Measurements from ENCODE around the gene C1orf52.
A peak's percentile ranks its signal among the peaks of the same experiment; 100 is the strongest.

Gene C1orf52

DNA sequence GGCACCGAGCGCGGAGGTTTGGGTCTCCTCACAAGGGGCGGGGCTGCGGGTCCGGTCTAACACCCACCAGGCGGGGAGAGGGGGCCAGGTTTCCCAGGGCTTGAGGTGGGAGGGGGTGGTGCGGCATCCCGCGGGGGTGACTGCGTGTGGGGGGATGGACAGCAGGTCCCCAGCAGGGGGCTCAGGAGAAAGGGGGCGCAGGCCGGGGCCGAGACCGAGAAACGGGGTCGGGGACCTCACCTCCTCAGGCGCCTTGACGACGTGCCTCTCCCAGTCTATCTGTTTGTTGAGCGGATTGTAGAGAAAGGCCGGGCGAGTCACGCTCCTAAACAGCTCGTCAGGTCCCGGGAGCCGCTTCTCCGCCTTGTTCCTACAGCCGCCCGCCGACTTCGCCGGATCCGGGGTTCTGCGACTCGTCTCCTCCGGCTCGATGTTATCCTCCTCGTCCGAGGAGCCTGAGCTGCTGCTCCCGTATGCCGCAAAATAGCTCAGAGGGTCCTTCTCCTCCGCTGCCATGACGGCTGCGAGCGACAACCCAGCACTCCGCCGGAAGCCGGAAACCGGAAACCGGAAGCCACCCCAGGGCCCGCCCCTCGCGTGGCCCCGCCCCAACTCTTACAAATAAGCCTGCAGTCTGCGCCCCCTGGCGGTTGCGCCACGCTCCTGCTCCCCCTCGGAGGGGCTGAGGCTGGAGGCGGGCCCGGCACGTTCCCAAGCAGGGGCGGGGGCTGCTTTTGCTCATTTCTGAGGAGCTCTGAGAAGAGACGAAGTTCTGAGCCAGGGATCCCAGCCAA is at the start of gene C1orf52:
Gene C1orf52, minus strand, starts transcription at position 545 of the 794 bp plus-strand sequence. Its CDS starts 29 bp downstream, at position 516.
- peak; percentile 80 for DNase-seq (ENCODE audit: low read depth)

DNA sequence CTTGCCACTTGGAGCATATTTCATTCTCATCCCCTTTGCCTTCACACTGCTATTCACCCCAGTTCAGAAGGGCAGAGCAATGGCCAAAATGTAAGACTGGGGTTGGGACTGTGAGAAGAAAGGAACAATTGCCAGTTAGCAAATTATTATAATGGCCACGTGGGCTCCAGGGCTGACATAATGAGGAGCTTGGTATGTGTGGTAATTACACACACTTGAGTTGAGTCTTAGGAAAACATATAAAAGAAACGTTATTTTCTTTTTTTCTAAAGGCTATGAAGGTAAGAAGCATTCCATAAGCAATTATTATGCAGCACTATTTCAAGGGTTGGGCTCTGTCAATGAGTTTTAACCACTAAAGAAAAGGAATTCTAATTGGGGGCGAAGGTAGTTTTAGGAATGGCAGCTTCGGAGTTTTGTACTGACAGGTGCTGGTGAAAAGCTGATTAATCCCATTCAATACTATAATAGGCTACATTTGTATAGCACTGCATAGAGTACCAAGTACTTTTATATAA is 49.4 kb upstream of the C1orf52 start:
- no peak for DNase-seq (ENCODE audit: low read depth)

DNA sequence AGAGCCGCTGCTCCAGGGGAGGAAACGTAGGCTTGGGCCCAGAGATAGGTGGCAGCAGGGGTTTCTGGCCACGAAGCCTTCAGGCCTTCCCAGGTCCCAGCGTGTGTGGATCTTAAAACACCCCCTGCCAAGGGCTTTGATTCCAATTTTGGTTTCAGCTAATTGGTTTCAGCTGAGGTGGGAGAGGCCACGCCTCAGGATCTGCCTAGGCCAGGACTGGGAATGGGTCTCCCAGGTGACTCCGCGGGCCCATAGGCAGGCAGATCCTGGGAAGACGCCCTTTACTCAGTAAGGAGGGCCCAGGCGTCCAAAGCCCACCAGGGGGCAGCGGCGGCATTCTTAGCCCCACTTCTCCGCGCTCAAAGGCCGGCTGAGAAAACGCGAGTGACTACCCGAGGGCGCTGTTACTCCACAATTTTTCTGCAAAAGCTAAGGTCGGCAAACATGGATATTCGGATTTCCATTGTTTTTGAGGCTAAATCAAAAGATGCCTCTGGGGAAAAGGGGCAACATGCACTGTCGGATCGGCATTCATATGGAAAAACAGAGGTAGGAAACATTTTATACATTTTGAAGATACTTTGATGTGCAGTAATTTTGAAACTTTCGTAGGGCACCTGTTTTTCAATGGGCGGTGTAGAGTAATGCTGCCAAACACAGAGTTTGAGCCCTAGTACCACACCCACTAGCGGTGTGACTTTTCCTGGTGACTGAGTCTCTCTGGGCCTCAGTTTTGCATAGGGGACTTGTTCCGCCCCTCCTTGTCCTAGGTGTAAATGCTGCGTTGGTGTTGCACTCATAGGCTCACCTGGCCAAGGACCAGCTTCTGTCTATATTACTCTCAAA is 48.7 kb upstream of the C1orf52 start:
- DNase-seq (ENCODE audit: low read depth) = peak; percentile 73

DNA sequence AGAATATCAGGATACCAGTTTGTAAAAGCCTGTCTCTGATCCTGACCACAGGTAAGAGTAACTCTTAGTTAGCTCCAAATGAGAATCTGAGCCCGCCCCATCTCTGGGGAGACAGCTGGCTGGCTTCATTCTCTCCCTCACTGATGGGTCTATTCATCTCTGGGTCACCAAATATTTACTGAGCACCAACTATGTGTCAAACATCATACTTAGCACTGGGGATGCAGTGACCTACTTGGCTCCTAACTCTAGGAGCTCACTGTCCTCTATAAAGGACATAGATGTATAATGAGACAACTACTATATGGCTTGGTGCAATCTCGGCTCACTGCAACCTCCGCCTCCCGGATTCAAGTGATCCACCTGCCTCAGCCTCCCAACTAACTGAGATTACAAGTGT is 46.8 kb upstream of the C1orf52 start:
- no peak for DNase-seq (ENCODE audit: low read depth)

DNA sequence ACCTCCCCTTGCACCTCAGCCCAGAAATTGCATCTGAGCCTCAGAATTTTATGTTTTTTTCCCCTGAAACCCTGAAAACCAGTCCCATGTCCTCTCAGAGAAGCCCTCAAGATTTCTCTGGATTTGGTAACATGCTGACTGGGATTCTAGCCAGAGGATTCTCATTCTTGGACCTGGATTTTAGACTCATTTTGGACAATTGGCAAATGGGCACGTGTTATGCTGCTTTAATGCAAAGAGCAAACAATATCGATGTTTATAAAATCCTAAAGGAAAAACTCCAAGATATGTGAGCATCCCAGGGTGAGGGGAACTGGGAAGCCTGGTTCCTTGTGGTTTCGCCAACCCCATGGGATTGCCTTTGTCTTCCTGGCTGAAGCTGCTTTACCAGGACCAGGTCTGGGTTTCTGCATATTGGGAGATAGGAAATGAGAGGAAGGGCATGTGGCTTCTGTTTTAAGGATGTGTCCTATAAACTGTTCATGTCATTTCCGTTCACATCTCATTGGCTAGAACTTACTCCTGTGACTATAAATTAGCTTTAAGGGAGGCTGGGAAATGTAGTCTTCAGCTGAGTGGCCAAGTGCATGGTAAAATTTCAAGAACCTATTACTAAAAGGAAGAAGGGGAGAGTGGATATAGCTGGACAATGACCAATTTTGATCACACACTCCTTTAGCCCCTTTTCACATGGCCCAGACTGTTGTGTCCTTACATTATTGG is 44.1 kb upstream of the C1orf52 start:
- no peak for DNase-seq (ENCODE audit: low read depth)

DNA sequence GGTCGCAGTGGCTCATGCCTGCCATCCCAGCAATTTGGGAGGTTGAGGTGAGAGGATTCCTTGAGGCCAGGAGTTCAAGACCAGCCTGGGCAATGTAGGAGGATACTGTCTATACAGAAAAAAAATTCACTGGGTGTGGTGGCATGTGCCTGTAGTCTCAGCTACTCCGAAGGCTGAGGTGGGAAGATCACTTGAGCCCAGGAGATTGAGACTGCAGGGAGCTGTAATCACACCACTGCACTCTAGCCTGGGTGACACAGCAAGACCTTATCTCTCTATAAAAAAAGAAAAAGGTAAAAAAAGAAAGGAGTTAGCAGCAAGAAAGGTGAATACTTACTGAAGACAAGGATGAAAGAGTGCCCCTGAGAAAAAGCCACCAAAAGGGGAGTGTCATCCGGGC is 40.7 kb upstream of the C1orf52 start:
- DNase-seq (ENCODE audit: low read depth) = no peak

DNA sequence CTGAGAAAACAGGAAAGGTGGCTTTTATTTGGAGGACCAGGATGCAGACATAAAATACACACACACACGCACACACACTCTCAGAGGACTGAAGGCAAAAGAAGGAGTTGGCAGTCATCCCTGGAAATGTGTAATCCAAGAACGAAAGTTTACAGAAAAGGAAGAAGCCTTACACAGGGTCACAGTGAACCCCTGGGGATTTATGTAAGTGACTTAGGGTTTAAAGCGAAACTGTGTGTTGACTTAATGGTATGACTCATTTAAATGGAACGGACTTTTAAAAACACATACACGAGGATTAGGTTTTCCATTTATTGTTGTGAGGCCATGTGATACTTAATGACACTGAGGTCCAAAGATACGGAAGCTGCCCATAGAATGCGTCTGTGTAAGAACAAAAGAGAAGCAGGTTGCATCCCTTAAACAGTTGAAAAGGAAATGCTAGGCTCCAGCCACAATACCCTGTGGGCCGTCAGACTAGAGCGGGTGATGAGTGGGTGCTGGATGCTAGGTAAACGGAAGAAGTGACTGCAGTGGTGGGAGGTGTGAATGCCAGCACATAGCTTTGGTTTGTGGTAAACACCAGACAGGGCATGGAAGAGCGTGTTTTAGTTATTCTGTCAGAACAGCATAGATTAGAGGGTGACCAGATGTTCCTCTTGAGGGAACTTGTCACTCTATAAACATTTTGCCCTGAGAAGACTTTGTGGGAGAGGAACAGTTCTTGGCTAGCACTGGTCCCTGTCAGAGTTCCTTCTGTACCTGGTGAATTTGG is 38.6 kb upstream of the C1orf52 start:
- peak; percentile 98 for DNase-seq (ENCODE audit: low read depth)

DNA sequence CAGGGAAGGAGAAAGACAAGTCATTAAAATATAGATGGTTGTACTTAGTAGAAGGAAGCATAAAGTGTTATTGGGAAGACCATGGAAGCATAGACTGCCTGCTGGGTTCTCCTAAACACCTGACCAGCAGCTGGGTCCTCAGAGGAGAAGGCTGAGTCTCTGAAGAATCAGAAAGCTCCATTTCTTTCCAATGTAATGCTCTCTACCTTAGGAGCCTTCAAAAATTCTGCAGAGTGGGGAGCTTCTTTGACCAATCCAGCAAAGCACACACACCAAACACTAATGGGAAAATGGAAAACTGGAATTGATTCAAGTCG is 38.0 kb upstream of the C1orf52 start:
- no peak for DNase-seq (ENCODE audit: low read depth)

DNA sequence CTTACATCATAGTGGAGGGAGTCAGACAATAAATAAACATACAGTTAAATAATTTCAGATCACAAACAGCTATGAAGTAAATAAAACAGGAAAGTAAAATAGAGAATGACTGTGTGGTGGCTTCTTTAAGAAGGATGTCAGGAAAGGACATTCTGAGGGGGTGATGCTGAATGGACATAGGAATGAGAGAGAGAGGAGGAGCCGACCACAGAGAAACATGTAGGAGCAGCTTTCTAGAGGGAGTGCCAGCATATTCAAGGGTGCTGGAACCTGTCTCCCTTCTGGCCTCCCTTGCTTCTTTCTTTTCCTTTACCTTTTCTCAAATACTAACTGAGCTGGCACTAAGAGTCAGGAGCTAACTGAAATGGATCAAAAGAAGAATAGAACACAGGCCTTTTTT is 37.5 kb upstream of the C1orf52 start:
- DNase-seq (ENCODE audit: low read depth) = no peak

DNA sequence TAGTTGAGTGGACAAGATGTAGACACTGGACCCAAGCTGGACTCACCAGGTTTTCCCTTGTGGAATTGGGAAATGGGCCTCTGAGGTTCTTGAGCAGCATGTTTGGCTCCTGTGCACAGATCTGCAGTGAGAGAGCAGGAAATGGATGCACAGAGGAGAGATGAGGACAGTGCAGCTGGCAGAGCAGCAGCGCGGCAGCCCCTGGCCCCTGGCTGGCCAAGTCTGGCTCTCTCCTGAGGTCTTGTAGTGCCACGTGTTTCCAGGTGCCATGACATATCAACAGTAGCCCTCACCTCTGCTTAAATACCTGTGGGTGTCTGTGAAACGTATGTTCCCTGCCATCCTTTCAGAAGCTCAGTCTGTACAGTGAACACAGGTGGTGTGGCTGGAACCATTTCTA is 36.2 kb upstream of the C1orf52 start:
- DNase-seq (ENCODE audit: low read depth) = no peak

DNA sequence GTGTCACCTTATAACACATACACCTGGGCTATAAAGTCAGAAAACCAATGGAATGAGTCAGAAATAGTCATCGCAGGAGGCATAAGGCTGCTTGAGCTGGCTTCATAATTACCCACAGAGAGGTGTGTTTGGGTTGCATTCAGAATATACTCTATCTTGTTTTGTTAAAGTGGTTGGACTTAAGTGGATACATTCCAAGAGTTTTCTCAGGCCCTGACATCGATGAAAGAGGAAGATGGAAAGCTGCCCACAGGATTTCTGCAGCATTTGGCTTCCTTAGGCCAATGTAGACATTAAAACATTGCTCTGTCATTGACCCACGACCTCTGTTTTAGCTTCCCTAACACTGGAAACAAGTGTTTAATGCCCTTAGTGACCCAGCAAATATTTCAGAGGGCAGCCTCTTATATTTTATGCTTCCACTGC is 35.6 kb upstream of the C1orf52 start:
- DNase-seq (ENCODE audit: low read depth) = no peak

DNA sequence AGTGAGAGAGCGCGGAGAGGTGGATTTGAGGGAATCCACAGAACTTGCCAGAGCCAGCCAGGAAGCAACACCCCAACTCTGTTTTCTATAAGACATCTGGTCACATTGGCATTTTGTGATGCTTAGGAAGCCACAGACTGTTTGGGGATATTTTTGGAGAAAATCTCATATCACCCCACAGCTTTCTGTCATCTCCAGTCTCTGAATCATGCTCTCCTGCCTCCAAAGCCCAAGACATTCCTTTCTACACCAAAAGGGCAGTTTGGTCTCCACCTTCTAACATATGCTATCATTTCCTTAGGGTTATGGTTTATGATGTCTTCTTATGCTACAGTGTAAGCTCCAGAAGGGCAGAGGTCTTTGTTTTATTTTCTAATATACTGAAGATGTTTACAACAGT is 31.4 kb upstream of the C1orf52 start:
- DNase-seq (ENCODE audit: low read depth) = no peak

DNA sequence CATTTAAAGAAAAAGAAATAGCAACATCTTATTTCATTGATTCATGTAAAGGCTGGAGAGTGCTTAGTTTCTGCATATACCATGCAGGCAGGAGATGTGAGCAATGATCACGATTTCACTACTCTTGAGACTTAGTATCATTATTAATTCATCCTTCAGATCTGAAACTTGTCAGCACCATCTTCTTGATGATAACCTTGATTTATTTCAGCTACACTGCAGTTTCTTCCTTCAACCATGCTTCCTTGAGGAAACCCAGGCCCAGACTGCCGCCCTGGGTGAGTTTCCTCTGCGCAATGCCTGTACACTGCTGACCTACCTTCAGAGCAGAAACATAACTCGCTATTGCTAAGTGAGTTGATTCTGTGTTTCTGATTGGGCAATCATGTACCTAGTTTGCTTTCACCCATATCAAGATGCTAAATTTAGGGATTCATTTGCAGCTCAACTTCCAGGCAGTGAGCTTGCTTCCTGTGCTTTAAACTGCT is 30.4 kb upstream of the C1orf52 start:
- DNase-seq (ENCODE audit: low read depth) = no peak

DNA sequence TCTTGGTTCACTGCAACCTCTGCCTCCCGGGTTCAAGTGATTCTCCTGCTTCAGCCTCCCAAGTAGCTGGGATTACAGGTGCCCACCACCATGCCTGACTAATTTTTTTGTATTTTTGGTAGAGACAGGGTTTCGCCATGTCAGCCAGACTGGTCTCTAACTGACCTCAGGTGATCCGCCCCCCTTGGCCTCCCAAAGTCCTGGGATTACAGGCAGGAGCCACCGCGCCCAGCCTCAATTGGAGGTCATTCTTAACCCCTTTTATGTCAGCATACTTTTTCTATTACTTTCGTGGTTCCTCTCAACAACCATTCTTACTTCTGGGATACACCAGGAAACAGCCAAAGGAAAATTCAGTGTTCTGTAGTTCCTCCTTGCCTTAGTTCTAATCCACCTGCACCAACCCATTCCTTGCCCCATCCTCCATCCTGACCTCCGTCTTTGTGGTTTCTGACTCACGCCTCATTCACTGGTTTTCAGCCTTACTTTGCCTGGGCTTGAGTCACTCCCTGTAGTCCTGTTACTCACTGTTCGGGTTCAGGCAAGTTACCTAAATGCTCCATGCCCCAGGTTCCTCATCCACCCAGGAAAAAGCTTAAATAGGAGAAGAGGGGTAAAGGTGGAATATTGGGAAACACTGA is 29.9 kb upstream of the C1orf52 start:
- peak; percentile 86 for DNase-seq (ENCODE audit: low read depth)

DNA sequence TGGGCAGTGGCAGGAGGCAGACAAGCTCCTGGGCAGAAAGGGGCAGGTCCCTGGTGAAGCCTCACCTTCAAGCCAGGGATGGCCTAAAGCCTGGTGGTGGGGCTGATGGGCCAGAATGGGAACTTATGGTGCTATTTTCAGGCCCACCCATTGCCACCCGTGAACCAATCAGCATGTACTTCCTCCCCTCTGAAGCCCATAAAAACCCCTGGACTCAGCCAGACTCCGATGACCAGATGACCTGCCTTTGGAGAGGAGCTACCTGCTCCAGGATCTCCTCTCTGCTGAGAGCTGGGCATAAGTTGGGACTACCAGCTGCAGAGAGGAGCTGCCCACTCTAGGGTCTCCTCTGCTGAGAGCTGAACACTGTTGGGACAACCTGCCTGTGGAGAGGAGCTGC is 24.7 kb upstream of the C1orf52 start:
- DNase-seq (ENCODE audit: low read depth) = no peak

DNA sequence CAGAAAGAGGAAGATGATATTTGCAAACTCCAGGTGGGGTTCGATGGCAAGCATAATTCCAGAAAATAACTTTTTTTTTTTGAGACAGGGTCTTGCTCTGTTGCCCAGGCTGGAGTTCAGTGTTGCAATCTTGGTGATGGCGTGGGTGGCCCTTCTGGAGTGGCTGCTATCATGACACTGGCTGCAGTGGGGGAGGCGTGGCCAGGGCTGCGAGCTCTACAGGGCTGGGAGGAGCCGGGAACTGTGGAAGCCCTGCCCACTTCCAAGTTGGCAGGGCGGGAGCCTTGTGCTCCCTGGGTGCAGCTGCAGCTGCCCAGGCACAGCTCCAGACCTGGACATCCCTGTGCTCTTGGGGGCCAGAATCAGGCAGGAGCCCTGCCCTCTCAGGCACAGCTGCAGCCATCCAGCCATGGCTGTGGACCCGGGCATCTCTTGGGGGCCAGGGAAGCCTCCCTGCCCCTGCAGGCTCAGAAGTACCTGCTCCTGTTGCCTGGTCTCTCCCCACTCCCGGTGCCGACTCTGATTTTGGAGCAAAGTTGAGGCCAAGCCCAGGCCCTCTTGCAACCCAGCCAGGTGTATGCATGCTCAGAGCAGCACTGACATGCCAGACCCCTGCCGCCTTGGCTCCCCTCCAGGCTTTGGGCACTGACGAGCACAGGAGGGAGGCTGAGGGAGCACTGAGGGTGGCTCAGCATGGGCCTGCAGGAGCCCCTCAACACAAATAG is 24.2 kb upstream of the C1orf52 start:
- DNase-seq (ENCODE audit: low read depth) = no peak

DNA sequence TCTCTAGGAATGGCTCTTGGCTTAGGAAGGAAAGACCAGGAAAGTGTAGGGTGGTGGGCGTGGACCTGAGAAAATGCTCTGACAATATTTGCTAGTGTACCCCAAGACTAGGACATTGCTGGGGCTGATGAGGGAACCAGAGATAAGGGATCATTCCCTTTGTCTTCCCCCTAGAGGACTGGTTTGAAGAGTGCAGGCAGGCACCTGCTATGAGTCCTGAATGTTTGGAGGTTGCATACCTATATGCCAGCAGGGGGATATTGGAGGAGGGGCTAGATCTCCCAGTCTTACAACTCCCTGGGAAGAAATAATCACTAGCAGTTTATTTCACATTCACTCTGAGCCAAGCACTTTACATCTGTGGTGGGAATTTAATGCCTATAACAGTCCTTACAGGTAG is 23.0 kb upstream of the C1orf52 start:
- no peak for DNase-seq (ENCODE audit: low read depth)

DNA sequence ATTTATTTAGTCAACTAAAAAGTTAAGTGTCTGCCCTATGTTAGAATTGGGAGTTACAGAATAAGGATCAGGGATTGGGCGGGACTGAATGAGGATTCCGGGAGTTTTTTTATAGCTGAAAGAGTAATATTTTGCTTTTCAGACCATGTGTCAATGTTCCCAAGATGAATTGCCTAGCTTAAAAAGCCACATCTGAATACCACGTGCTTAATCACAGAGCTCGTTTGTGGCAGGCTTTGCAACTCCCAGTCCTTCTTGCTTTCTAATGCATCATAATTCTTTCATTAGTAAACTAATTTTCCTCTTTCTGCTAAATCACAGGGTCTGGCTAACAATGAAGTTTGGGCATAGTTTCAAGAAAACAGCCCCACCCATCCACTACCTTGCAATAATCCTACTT is 21.2 kb upstream of the C1orf52 start:
- no peak for DNase-seq (ENCODE audit: low read depth)

DNA sequence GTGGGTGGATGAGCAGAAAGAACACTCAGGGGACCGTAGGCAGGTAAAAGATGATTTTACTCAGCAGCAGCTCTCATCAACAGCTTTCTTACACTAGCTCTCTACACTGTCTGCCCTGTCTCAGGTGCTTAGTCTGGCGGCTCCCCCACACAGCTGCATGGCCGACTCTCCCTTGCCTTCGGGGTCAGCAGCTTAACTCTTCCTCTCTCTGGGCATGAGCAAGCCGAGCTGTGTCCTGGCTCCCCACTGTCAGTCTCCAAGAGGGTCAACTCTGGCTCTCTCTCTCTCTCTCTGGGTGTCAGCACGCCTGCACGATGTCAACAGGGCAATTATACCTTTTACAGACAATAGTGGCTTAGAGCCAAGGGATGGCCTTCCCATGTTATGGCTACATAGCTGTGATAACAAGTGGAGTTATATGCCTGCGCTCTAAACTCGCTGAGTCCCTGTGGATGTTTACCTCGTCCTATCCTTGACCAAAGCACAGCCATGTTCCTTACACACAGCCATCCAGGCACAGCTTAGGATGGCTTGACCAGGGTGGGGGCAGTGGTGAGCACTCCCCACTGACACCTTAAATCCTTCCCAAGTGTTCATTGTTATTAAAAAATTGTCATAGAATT is 20.1 kb upstream of the C1orf52 start:
- no peak for DNase-seq (ENCODE audit: low read depth)

DNA sequence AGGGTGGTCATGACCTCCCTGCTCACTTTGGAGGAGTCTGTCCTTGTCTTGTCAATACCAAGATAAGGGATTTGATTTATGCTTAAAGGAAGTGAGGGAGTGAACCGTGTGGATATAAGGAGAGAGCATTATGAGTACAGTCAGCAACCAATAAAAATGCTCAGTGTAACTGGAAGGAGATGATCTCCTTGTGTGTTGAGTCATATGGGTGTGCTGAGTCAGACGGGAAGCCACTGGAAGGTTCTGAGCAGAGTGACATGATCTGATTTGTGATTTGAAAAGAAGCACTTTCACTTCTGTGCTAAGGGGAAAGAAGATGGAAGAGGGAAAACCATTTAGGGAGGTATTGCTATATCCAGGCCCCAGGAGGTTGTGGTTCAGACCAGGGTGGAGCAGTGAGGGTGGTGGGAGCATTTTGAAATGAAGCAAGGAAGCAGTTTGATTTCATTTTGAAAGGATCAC is 19.4 kb upstream of the C1orf52 start:
- peak; percentile 95 for DNase-seq (ENCODE audit: low read depth)

Measured in stromal cell of bone marrow (primary cell).